Measurements from ENCODE around the gene AGBL5. TPM values are rescaled to one million over a fixed set of nuclear protein-coding genes. Genes with fewer than 3 reads are reported as not detected.

The AGBL5 gene
- total RNA-seq, 2 donors from 2014 or later, result 15.1 to 16.8 TPM

GRCh38 chr2:27091746-27092695 lies 40.6 kb downstream of the AGBL5 start:
- Histone ChIP-seq H3K4me3 (no peak overlapping the region), H3K36me3 (no peaks in the 10 kb centered on the region), H3K4me1 (peaks cover 22% of the 10 kb centered on the region), H3K27ac (no peak overlapping the region), H3K27me3 (no peaks in the 10 kb centered on the region), H3K9me3 (no peaks in the 10 kb centered on the region), H3K9ac (ENCODE audit: low read depth in 2 of 2, low read length in 2 of 2) (no peak overlapping the region)
- intact Hi-C loops (cut with DNase I), result no loop called here
- no peak for DNase-seq
- TF ChIP-seq CTCF (IDR thresholded peaks at IDR 0.05), result no peak

GRCh38 chr2:27092696-27093429 lies 41.4 kb downstream of the AGBL5 start:
- intact Hi-C loops (cut with DNase I), result no loop called here
- H3K9me3 ChIP-seq, result no peaks in the 10 kb centered on the region
- no peaks in the 10 kb centered on the region for H3K36me3 ChIP-seq
- peak; percentile 53 for DNase-seq
- no peaks in the 10 kb centered on the region for H3K27me3 ChIP-seq
- no peak overlapping the region for H3K9ac ChIP-seq (ENCODE audit: low read depth in 2 of 2, low read length in 2 of 2)
- H3K27ac ChIP-seq, result no peak overlapping the region
- H3K4me1 ChIP-seq, result peaks cover 15% of the 10 kb centered on the region
- no peak overlapping the region for H3K4me3 ChIP-seq
- no peak for TF ChIP-seq CTCF (IDR thresholded peaks at IDR 0.05)

GRCh38 chr2:27093430-27094352 lies 42.2 kb downstream of the AGBL5 start:
- Histone ChIP-seq H3K36me3 (no peaks in the 10 kb centered on the region), H3K27me3 (no peaks in the 10 kb centered on the region), H3K4me1 (peaks cover 15% of the 10 kb centered on the region), H3K4me3 (no peak overlapping the region), H3K9me3 (no peaks in the 10 kb centered on the region), H3K9ac (ENCODE audit: low read depth in 2 of 2, low read length in 2 of 2) (peak overlapping the region in 1 of 2 donors; percentile 9), H3K27ac (no peak overlapping the region)
- no peak for DNase-seq
- intact Hi-C loops (cut with DNase I), result no loop called here
- TF ChIP-seq CTCF (IDR thresholded peaks at IDR 0.05), result no peak

GRCh38 chr2:27094353-27094984 lies 43.0 kb downstream of the AGBL5 start:
- Histone ChIP-seq H3K9me3 (no peaks in the 10 kb centered on the region), H3K9ac (ENCODE audit: low read depth in 2 of 2, low read length in 2 of 2) (peak overlapping the region in 1 of 2 donors; percentile 9), H3K27ac (no peak overlapping the region), H3K4me3 (no peak overlapping the region), H3K36me3 (no peaks in the 10 kb centered on the region), H3K27me3 (no peaks in the 10 kb centered on the region), H3K4me1 (peaks cover 15% of the 10 kb centered on the region)
- TF ChIP-seq CTCF (IDR thresholded peaks at IDR 0.05), result no peak
- intact Hi-C loops (cut with DNase I), result no loop called here
- no peak for DNase-seq
